Measurements from ENCODE around the gene MRPS18B. TPM values are rescaled to one million over a fixed set of nuclear protein-coding genes. Genes with fewer than 3 reads are reported as not detected.

Gene MRPS18B
- total and polyA plus RNA-seq, 2 of the 13 experiments (the other 11 are each of a cell fraction or from before 2014, with no cell fraction given) = 125 to 131 TPM

GRCh38 chr6:30615219-30615957 lies 2.3 kb upstream of the MRPS18B start (continued):
- peak; percentile 81; the same call in 1 of the 2 replicates for TF ChIP-seq KLF6 (CRISPR knock-in tag; IDR thresholded peaks at IDR 0.05)
- 0 out of 2 replicates have a peak, but pooled peaks have one; percentile 20 for TF ChIP-seq FOXK1 (CRISPR knock-in tag; IDR thresholded peaks at IDR 0.05; ENCODE audit: borderline replicate concordance, low read depth)
- peak in 1 of 2 experiments; percentile 70; a peak in 2 of 4 replicates for TF ChIP-seq KLF16 (CRISPR knock-in tag; IDR thresholded peaks at IDR 0.05)
- TF ChIP-seq ZNF512B (CRISPR knock-in tag; IDR thresholded peaks at IDR 0.05; ENCODE audit: borderline replicate concordance) = 0 out of 2 replicates have a peak, but pooled peaks have one; percentile 77
- peak; percentile 75; the same call in 1 of the 2 replicates for TF ChIP-seq POLR2AphosphoS5 (IDR thresholded peaks at IDR 0.05; ENCODE audit: low read depth, low read length)
- peak; percentile 4 for TF ChIP-seq ASH2L (IDR thresholded peaks at IDR 0.05; ENCODE audit: insufficient read length, low read depth, low read length)
- TF ChIP-seq HNRNPUL1 (IDR thresholded peaks at IDR 0.05; ENCODE audit: low read depth, low read length) = 0 out of 2 replicates have a peak, but pooled peaks have one; percentile 54
- TF ChIP-seq DNMT1 (CRISPR knock-in tag; IDR thresholded peaks at IDR 0.05) = no peak
- TF ChIP-seq MLLT10 (CRISPR knock-in tag; IDR thresholded peaks at IDR 0.05) = peak; percentile 24; the same call in 1 of the 2 replicates
- TF ChIP-seq ZNF639 (CRISPR knock-in tag; conservative IDR thresholded peaks at IDR 0.05) = peak; percentile 44; the same call in 1 of the 2 replicates
- TF ChIP-seq ZNF17 (CRISPR knock-in tag; IDR thresholded peaks at IDR 0.05) = 0 out of 2 replicates have a peak, but pooled peaks have one; percentile 25
- TF ChIP-seq MAZ (IDR thresholded peaks at IDR 0.05; ENCODE audit: borderline replicate concordance, low read depth, low read length) = peak; percentile 50; the same call in 1 of the 2 replicates
- TF ChIP-seq MAZ (CRISPR knock-in tag; IDR thresholded peaks at IDR 0.05; ENCODE audit: low read depth) = peak; percentile 19; the same call in 1 of the 2 replicates
- TF ChIP-seq ARNT2 (CRISPR knock-in tag; IDR thresholded peaks at IDR 0.05; ENCODE audit: low read depth) = no peak
- no peak for TF ChIP-seq HINFP (CRISPR knock-in tag; IDR thresholded peaks at IDR 0.05; ENCODE audit: low read depth)
- TF ChIP-seq ZNF142 (CRISPR knock-in tag; IDR thresholded peaks at IDR 0.05) = 0 out of 2 replicates have a peak, but pooled peaks have one; percentile 14

Measured in HepG2 (cell line).